Stimulated activated CD8-positive, alpha-beta memory T cell treated with anti-CD3 and anti-CD28 coated beads, Interleukin-4, amount 100 ng/mL, for 24 hours (primary cell): ENCODE measurements around the gene RORB.

Experiments used
- DNase-seq: peaks from one replicate; pipeline ENCODE4 v3.0.0-alpha.2; 2020; ENCODE audit warnings: low read depth

Gene RORB

DNA sequence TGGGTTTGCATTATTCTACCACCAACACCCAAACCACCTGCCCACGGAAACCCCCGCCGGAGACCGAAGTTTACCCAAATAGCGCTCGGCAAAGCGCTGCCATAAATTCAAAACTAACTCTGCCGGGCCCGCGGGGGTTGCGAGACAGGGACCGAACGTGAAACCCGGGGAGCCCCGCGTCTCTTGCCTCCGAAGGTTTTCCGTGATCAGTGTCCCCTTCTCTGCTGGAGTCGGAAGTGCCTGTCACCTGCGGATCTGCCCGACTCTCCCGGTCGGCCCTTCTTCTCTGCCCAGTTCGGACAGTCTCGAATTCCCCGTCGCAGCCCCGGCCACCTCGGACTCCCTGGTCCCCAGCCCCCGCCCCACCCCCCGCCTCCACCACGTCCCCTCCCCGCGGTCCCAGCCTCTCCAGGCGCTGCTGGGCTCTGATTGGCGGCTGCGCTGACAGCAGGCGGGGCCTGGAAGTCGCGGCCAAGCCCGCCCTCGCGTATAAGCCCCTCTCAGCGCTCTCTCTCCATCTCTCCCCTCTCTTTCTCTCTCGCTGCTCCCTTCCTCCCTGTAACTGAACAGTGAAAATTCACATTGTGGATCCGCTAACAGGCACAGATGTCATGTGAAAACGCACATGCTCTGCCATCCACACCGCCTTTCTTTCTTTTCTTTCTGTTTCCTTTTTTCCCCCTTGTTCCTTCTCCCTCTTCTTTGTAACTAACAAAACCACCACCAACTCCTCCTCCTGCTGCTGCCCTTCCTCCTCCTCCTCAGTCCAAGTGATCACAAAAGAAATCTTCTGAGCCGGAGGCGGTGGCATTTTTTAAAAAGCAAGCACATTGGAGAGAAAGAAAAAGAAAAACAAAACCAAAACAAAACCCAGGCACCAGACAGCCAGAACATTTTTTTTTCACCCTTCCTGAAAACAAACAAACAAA is at the start of gene RORB:
TSS of gene RORB (plus strand) at position 517 of the 929 bp plus-strand sequence. CDS start 642 bp downstream, outside the sequence.
- no peak for DNase-seq

DNA sequence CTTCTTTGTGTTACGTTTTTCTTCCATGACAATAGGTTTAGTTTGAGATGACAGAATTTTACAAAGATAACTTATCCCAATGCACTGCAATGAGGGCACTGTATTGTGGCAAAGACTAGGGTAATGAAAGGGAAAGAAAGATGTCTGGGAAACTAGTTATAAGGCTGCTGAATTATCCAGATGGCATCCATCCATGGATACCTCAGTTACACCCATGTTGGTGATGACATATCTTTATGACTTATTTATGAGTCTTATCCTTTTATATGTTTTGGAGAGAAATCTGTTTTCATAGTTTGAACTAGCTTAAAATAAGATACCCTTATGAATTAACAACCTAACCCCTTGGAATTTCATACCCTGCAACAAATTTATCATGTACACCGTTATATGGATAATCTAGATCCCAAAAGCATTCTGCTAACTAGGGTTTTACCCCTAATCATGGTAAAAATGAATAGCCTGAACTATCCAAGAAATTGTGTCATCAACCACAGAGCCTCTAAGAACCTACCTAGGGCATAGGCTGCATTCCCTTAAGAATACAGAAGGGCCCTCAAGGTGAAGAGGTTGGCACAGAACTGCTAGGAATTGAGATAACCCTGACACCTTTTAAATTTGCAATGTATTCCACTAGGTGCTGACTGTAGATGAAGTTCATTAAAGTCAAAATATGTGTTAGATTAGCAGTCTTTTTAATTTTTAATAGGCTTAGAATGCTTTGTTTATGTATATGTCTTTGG is 49.5 kb upstream of the RORB start:
- DNase-seq: no peak

DNA sequence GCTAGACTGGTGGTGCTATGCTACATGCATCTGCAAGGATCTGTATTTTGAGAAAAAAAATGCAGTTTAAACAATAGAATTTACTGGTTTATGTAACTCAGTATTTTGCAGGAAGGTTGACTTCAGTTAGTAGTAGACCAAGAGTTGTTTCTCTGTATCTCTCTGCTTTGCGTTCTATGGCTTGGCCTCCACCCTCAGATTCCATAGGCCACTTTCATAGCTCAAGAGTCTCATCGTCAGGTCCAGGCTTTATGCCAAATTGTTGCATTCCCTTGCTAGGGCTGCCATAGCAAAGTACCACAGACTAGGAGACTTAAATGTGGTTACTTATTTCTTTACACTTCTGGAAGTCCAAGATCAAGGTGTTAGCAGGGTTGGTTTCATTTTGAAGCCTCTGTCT is 48.1 kb upstream of the RORB start:
- no peak for DNase-seq

GRCh38 chr9:74458832-74459231 is 38.3 kb upstream of the RORB start:
- DNase-seq: no peak

- DNase-seq: no peak
Measured at GRCh38 chr9:74463825-74464224, 33.3 kb upstream of the RORB start.

DNA sequence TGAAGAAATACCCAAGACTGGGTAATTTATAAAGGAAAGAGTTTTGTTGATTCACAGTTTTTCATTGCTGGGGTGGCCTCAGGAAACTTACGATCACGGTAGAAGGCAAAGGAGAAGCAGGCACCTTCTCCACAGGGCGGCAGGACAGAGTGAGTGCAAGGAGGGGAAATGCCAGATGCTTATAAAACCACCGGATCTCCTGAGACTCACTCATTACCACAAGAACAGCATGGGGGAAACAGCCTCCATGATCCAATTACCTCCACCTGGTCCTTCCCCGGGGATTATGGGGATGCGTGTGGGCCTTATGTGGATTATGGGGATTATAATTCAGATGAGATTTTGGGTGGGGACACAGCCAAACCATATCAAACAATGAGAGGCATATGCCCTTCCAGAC is 18.5 kb upstream of the RORB start:
- no peak for DNase-seq

DNA sequence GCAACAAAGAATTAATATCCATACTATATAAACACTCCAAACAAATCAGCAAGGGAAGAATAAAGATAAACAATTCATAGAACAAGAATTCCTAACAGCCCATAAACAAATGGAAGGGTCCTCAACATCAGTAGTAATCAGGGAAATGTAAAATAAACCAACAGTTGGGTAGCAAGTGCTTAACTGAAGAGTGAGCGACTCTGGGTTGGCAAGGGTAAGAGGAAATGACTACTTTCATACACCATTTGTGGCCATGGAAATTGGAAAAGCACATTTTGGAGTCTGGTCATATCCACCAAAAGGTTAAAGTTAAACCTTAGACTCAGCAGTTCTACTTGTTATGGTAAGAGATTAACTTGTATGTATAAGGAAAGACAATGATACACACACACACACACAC is 17.4 kb upstream of the RORB start:
- DNase-seq: no peak

DNA sequence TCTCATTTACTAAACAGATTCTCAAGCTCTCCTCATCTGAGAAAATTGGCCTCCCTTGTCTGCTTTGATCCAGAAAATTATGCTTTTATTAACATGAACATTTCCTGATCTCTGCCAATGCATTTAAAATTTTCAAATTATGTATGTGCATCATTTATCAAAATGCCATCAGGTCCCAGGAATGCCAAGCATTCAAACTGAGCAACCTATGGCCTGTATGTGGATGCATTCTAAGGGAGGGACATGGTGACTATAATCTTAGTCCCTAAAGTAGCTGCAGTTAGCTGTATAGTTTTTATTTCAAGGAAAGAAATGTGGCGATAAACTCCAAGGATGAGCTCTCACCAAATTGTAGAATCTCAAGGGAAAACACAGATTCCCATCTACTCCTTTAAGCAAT is 9.7 kb upstream of the RORB start:
- DNase-seq: no peak

GRCh38 chr9:74493512-74493911 is 3.6 kb upstream of the RORB start:
- DNase-seq: no peak

- no peak for DNase-seq
Measured at GRCh38 chr9:74494490-74494889, 2.6 kb upstream of the RORB start.

DNA sequence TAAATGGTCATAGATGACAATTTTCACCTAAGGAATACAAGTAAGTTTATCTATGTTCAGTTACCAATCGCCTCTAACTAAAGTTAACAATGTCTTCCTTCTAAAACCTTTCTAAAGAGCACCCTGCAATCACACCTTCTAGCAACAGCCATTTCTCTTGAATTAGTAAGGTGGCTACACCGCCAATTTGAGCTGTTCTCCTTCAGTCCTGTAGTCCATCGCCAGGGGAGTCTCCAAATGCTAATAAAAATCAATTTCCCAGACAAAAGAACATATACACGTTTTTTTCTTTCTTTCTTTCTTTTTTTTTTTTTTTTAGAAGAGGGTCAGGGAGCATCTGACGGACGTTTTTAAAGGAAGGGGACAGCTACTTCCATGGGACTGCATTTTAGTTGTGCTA is 729 bp upstream of the RORB start:
- no peak for DNase-seq

DNA sequence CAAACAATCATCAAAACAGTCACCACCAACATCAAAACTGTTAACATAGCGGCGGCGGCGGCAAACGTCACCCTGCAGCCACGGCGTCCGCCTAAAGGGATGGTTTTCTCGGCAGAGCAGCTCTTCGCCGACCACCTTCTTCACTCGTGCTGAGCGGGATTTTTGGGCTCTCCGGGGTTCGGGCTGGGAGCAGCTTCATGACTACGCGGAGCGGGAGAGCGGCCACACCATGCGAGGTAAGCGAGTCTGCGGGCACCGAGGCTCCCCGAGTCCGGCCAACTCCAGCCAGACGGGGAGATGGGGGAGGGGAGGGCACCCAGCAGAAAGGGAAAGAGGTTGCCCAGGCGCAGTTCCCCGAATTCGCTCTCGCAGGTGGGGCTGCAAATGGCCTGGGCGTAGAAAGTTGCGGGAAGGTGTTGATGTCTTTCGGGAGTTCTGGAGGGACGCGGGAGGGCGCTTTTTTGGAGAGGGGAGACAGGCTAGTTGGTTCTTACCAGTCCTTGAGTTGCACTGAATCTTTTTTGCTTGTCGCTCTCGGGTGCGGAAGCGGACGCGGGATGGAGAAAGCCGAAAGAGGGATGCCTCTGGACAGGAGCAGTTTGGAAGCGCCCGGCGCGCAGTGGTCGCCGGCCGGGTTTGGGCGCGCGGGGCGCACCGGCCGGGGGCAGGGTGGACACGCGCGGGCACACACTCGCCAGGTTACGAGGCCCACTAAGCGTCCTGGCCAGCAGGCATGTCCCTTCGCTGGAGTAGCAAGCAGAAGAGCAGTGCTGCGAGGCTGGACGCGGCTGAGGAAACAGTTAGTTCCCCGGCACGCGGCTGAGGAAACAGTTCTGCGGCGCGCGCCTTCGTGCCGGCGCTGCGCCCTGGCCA is 849 bp downstream of the RORB start:
- DNase-seq: no peak

GRCh38 chr9:74498621-74499095 is 1.5 kb downstream of the RORB start:
- no peak for DNase-seq

- DNase-seq: no peak
Measured at GRCh38 chr9:74499111-74499601, 2.0 kb downstream of the RORB start.

GRCh38 chr9:74499770-74500583 is 2.8 kb downstream of the RORB start:
- no peak for DNase-seq

DNA sequence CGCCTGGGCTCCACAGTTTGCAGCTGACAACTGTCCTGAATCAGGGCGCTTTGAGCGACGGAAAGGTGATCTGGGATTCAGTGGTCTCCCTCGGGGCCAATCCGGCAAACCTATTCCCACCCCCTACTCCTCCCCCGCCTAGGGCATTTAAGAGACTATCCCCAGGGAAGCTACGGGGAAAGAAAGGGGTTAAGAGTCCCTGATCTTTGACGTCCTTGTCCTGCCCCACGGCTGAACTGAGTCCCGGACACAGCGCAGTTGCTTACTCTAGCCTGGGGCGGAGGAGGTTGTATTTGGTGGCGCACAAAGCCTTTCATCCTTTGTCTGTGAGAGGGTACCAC is 3.4 kb downstream of the RORB start:
- no peak for DNase-seq

- DNase-seq: no peak
Measured at GRCh38 chr9:74501570-74501969, 4.4 kb downstream of the RORB start.

GRCh38 chr9:74503219-74503618 is 6.1 kb downstream of the RORB start:
- no peak for DNase-seq

DNA sequence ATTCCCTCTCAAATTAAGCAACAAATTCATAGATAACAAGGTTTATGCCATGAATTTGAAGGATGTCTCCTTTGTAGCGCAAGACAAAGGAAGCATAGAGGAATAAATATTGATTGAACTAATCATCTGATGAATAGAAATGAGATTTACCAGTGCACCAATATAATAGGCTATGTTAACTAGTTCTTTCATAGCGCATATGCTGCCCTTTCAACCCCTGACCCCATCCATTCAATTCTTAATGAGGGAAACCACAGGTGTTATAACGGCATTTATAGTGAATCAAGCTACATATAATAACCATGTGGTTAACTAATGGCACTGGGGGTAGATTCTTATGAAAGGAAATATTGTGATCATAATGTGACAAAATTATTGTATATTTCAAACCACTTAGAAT is 6.5 kb downstream of the RORB start:
- no peak for DNase-seq

- DNase-seq: no peak
Measured at GRCh38 chr9:74511333-74511732, 14.2 kb downstream of the RORB start.

DNA sequence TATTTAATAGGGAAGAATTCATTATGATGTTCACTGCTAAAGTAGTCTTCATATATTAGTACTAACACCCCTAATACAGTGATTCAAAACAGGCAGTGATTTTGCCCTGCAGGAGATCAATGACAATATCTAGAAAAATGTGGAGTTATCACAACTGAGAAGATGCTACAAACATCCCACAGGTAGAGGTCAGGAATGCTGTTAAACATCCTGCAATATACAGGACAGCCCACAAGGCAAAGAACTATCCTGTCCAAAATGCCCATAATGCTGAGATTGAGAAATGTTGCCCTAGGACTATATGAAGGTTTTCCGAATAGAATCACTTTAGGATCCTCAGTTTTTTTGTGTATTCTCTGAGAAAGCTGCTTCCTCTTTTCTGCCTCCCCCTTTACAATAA is 15.3 kb downstream of the RORB start:
- DNase-seq: no peak
